Panc1 (cell line): Measurements from ENCODE around the gene C18orf32.

Experiments used
- CTCF ChIP-seq: fragments of 450-650 bp; IDR thresholded peaks from 2 replicates; pipeline ENCODE4 v1.5.1; 2017; ENCODE audit warnings: mild to moderate bottlenecking
- REST ChIP-seq, 2 experiments: IDR thresholded peaks; 2 replicates each; pipeline ENCODE4 v1.6.1; 2011 to 2012; ENCODE audit warnings: low read depth in 2 of 2, control low read depth in 1 of 2, low read length in 1 of 2, mild to moderate bottlenecking in 1 of 2, moderate library complexity in 1 of 2; ENCODE audit not compliant: insufficient read depth in 1 of 2
- SIN3A ChIP-seq: IDR thresholded peaks from 2 replicates; pipeline ENCODE4 v1.6.1; 2012; ENCODE audit warnings: low read depth, mild to moderate bottlenecking, low read length, moderate library complexity, borderline replicate concordance; ENCODE audit not compliant: insufficient read depth

GRCh38 chr18:49531678-49532153 is 44.7 kb upstream of the C18orf32 start:
- no peak for TF ChIP-seq CTCF
- no peak for TF ChIP-seq REST (IDR thresholded peaks at IDR 0.05; ENCODE audit: insufficient read depth in 1 of 2, low read depth in 2 of 2, low read length in 1 of 2)
- TF ChIP-seq SIN3A: no peak
